Keratinocyte (primary cell): ENCODE data around the gene ZBTB40. TPM values are rescaled to one million over a fixed set of nuclear protein-coding genes. Genes with fewer than 3 reads are reported as not detected.

ENCODE experiments used
- DNase-seq: peaks from one replicate; pipeline ENCODE4 v3.0.0-alpha.2; 2011; ENCODE audit warnings: low read depth, missing footprints, low spot score
- FAIRE-seq: peaks from 2 replicates; lab custom pipeline; 2011; peaks lifted over from hg19 to GRCh38; lab: Jason Lieb, UNC
- H2AFZ ChIP-seq: 2 replicates; pipeline ENCODE4 v1.6.0; 2012; ENCODE audit warnings: low read length, control low read depth, inconsistent platforms; ENCODE audit not compliant: control insufficient read depth
- H3K27ac ChIP-seq: 2 replicates; pipeline ENCODE4 v1.5.1; 2011; ENCODE audit warnings: low read length; ENCODE audit not compliant: control insufficient read depth, insufficient read depth
- H3K27me3 ChIP-seq: 3 replicates; pipeline ENCODE4 v1.6.0; 2011; ENCODE audit warnings: low read length; ENCODE audit not compliant: control insufficient read depth, insufficient read depth; ENCODE audit errors: extremely low read depth
- H3K36me3 ChIP-seq, 2 experiments: 2 replicates in 1 of 2; 3 replicates in 1 of 2; pipeline ENCODE4 v1.5.1; 2011; ENCODE audit warnings: low read length in 2 of 2, mild to moderate bottlenecking in 1 of 2; ENCODE audit not compliant: control insufficient read depth in 2 of 2, insufficient read depth in 2 of 2; ENCODE audit errors: extremely low read depth in 1 of 2
- H3K4me1 ChIP-seq: 3 replicates; pipeline ENCODE4 v1.5.1; 2011; ENCODE audit warnings: low read length; ENCODE audit not compliant: control insufficient read depth, insufficient read depth; ENCODE audit errors: extremely low read depth
- H3K4me2 ChIP-seq: 3 replicates; pipeline ENCODE4 v1.6.0; 2011; ENCODE audit warnings: low read depth, low read length; ENCODE audit not compliant: control insufficient read depth, insufficient read depth; ENCODE audit errors: extremely low read depth
- H3K4me3 ChIP-seq, 3 experiments: fragments of 200-600 bp in 1 of 3; sonication (generic) in 1 of 3; 2 replicates in 2 of 3; 3 replicates in 1 of 3; pipeline ENCODE4 v1.5.1; 2011 to 2016; ENCODE audit warnings: low read length in 3 of 3, mild to moderate bottlenecking in 3 of 3, control low read depth in 2 of 3, inconsistent platforms in 1 of 3, low read depth in 1 of 3, mixed read lengths in 1 of 3, mixed run types in 1 of 3, moderate library complexity in 1 of 3; ENCODE audit not compliant: control insufficient read depth in 2 of 3, insufficient read depth in 2 of 3; ENCODE audit errors: extremely low read depth in 1 of 3
- H3K79me2 ChIP-seq: 2 replicates; pipeline ENCODE4 v1.6.0; 2012; ENCODE audit warnings: low read length; ENCODE audit not compliant: control insufficient read depth, insufficient read depth
- H3K9ac ChIP-seq: 3 replicates; pipeline ENCODE4 v1.6.0; 2011; ENCODE audit warnings: low read length; ENCODE audit not compliant: control insufficient read depth, insufficient read depth; ENCODE audit errors: extremely low read depth
- H3K9me1 ChIP-seq: 3 replicates; pipeline ENCODE4 v1.6.0; 2011; ENCODE audit warnings: low read length; ENCODE audit not compliant: control insufficient read depth, insufficient read depth; ENCODE audit errors: extremely low read depth
- H3K9me3 ChIP-seq: 2 replicates; pipeline ENCODE4 v1.5.1; 2012; ENCODE audit warnings: low read depth, low read length; ENCODE audit not compliant: control insufficient read depth
- H4K20me1 ChIP-seq: 3 replicates; pipeline ENCODE4 v1.6.0; 2011; ENCODE audit warnings: low read length; ENCODE audit not compliant: control insufficient read depth, insufficient read depth; ENCODE audit errors: extremely low read depth
- CTCF ChIP-seq, 3 experiments: IDR thresholded peaks in 1 of 3; conservative IDR thresholded peaks in 1 of 3; optimal IDR thresholded peaks in 1 of 3; 2 replicates in 2 of 3; 3 replicates in 1 of 3; pipeline versions ENCODE3 to v1.5.1; 2011; ENCODE audit warnings: low read length in 3 of 3, mild to moderate bottlenecking in 3 of 3, moderate library complexity in 2 of 3, control low read depth in 1 of 3, inconsistent platforms in 1 of 3; ENCODE audit not compliant: insufficient read depth in 2 of 3; ENCODE audit errors: extremely low read depth in 1 of 3
- EZH2 ChIP-seq: IDR thresholded peaks from one replicate; pipeline ENCODE4 v1.6.1; 2012; ENCODE audit warnings: inconsistent platforms, mild to moderate bottlenecking, low read length, moderate library complexity
- dilution Hi-C: fragments of 300-500 bp; cut with MboI; formaldehyde crosslinking; loops from one replicate; pipeline ENCODE4 v1.7.0; 2020; ENCODE audit warnings: low sequenced_read_pairs; ENCODE audit not compliant: extremely low pct_ligation_motif_present
- polyA plus RNA-seq, 5 experiments: library from polyadenylated mRNA; depleted of rRNA in 3 of 5; stranded (reverse) in 3 of 5; stranded (forward) in 1 of 5; unstranded in 1 of 5; fragments of >200 nt; gene quantifications; 1 replicate in 1 of 5; 2 replicates in 3 of 5; 3 replicates in 1 of 5; pipeline versions ENCODE4 v1.2.1 to v1.2.3, GENCODE V29; 2011 to 2012; ENCODE audit warnings: missing spikeins in 2 of 5, low read depth in 1 of 5, low replicate concordance in 1 of 5

ZBTB40 gene
- polyA plus RNA-seq, 1 donor (not counting 4 experiments of a cell fraction or from before 2014, with no cell fraction given), result 5.0 TPM

GRCh38 chr1:22540337-22540736, 88.7 kb downstream of the ZBTB40 start:
- no peak overlapping the region for H3K9ac ChIP-seq
- no peaks in the 10 kb centered on the region for H4K20me1 ChIP-seq
- H3K4me1 ChIP-seq, result no peaks in the 10 kb centered on the region
- H3K27ac ChIP-seq, result no peak overlapping the region
- H3K9me1 ChIP-seq, result no peaks in the 10 kb centered on the region
- TF ChIP-seq EZH2 (no peak), CTCF (optimal IDR thresholded peaks at IDR 0.05 in 1 of 3, IDR thresholded peaks at IDR 0.05 in 1 of 3, conservative IDR thresholded peaks at IDR 0.05 in 1 of 3; ENCODE audit: extremely low read depth in 1 of 3, insufficient read depth in 2 of 3, low read length in 3 of 3) (no peak)
- H3K4me3 ChIP-seq, result no peak overlapping the region
- dilution Hi-C loops, result no loop called here
- H2AFZ ChIP-seq, result no peak overlapping the region
- H3K4me2 ChIP-seq, result no peak overlapping the region
- FAIRE-seq (no peak), DNase-seq (no peak)
- peaks cover 9% of the 10 kb centered on the region for H3K27me3 ChIP-seq
- H3K36me3 ChIP-seq, result peaks cover 0 to 2% of the 10 kb centered on the region in 2 experiments
- H3K9me3 ChIP-seq, result no peaks in the 10 kb centered on the region
- H3K79me2 ChIP-seq, result no peaks in the 10 kb centered on the region

- dilution Hi-C loops, result no loop called here
- TF ChIP-seq CTCF (optimal IDR thresholded peaks at IDR 0.05 in 1 of 3, IDR thresholded peaks at IDR 0.05 in 1 of 3, conservative IDR thresholded peaks at IDR 0.05 in 1 of 3; ENCODE audit: extremely low read depth in 1 of 3, insufficient read depth in 2 of 3, low read length in 3 of 3), result peak in 1 of 3 experiments; percentile 30
- no peak for TF ChIP-seq EZH2
- no peak for FAIRE-seq
- H3K4me3 ChIP-seq, result no peak overlapping the region
- H3K27me3 ChIP-seq, result peaks cover 33% of the 10 kb centered on the region
- H3K36me3 ChIP-seq, result no peaks in the 10 kb centered on the region
- no peak overlapping the region for H3K4me2 ChIP-seq
- H3K9ac ChIP-seq, result no peak overlapping the region
- H3K4me1 ChIP-seq, result no peaks in the 10 kb centered on the region
- H4K20me1 ChIP-seq, result no peaks in the 10 kb centered on the region
- H3K27ac ChIP-seq, result no peak overlapping the region
- H3K9me1 ChIP-seq, result no peaks in the 10 kb centered on the region
- no peak for DNase-seq
- no peaks in the 10 kb centered on the region for H3K79me2 ChIP-seq
- H3K9me3 ChIP-seq, result no peaks in the 10 kb centered on the region
- H2AFZ ChIP-seq, result no peak overlapping the region
Observed at GRCh38 chr1:22542886-22543285, 91.2 kb downstream of the ZBTB40 start.
